ENCODE data around the gene NBEAL2.

NBEAL2 gene

DNA sequence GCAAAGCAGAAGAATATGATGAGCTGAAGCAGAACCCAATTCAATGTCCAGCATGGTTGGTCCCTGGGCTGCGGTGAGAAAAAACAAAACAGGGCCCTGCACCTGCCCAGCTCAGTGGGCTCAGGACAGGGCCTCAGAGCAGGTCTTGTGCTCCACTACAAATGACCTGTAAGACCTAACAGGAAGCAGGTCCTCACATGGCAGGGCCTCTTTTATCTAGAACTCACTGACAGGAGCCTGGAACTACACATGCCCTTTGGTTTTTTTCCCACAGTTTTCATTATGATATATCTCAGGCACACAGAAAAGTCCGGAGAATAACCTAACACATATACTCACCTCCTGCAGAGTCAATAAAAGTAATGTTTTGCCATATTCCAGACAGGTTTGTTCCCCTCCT is 41.3 kb upstream of the NBEAL2 start:
- in situ Hi-C loops (cut with MboI; ENCODE audit: low pct_unique_long_range_greater_than_20kb, low sequenced_read_pairs, unreplicated experiment): no loop called here
- TF ChIP-seq, protein P1, sequence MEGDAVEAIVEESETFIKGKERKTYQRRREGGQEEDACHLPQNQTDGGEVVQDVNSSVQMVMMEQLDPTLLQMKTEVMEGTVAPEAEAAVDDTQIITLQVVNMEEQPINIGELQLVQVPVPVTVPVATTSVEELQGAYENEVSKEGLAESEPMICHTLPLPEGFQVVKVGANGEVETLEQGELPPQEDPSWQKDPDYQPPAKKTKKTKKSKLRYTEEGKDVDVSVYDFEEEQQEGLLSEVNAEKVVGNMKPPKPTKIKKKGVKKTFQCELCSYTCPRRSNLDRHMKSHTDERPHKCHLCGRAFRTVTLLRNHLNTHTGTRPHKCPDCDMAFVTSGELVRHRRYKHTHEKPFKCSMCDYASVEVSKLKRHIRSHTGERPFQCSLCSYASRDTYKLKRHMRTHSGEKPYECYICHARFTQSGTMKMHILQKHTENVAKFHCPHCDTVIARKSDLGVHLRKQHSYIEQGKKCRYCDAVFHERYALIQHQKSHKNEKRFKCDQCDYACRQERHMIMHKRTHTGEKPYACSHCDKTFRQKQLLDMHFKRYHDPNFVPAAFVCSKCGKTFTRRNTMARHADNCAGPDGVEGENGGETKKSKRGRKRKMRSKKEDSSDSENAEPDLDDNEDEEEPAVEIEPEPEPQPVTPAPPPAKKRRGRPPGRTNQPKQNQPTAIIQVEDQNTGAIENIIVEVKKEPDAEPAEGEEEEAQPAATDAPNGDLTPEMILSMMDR (IDR thresholded peaks at IDR 0.05; ENCODE audit: extremely low read depth, insufficient read depth, missing control alignments): no peak
- no peak for DNase-seq (ENCODE audit: low spot score)

DNA sequence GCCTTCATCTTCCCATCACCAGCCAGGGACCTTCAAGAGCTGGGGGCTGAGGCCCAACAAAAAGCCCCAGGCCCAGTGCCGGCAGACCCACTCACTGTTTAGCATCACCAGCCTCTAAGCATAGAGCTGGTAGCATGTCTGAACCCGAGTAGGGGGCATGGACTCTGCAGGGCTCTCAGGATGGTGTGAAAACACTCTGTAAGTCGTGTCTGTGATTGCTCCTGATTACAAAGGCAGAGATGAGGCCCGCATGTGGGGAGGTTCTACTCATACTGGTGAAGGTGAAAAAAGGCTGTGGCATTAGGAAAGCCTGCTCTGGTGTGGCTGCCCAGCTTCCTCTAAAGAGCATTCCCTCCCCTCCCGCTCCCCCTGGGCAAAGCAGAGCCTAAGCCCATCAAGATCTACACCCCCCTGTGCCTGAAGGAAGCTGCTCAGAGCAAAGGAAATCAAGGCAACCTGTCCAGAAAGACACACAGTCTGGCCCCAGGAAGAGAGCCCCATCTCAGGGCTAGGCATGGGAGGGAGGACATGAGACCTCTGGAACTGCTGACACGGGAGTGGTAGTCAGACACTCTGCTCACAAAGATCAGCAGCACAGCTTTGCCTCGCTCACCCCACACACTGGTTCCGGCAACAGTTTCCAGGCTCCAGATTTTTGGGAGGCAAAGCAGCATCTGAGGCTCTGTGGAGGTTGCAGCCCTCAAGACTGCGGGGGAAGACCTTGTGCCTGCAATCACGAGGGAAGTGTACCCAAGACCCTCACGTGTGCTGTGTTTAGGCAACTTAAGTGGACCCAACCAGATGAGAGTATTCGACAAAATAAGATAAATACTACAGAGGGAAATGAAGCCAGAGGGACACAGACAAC is 39.7 kb upstream of the NBEAL2 start:
- DNase-seq (ENCODE audit: low spot score): no peak
- TF ChIP-seq, protein P1 (IDR thresholded peaks at IDR 0.05; ENCODE audit: extremely low read depth, insufficient read depth, missing control alignments): no peak
- in situ Hi-C loops (cut with MboI; ENCODE audit: low pct_unique_long_range_greater_than_20kb, low sequenced_read_pairs, unreplicated experiment): no loop called here

DNA sequence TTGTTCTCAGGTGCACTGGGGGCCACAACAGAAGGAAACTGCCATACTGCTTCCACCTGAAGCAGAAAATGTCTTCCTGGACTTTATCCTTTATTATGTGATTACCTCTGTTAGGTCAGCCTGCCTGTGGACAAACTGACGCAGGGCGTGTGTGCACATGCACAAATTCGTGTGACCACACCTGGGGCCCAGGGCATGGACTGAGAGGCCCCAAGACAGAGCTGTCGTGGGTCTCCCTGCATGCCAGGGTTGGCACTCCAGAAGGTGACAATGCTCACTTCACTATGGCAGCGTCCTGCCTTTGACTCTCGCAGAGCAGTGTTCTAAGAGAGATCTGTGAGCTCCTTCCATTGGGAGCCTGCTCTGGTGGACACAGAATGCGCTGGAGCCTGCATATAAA is 37.4 kb upstream of the NBEAL2 start:
- in situ Hi-C loops (cut with MboI; ENCODE audit: low pct_unique_long_range_greater_than_20kb, low sequenced_read_pairs, unreplicated experiment): no loop called here
- DNase-seq (ENCODE audit: low spot score): no peak
- TF ChIP-seq, protein P1 (IDR thresholded peaks at IDR 0.05; ENCODE audit: extremely low read depth, insufficient read depth, missing control alignments): no peak

DNA sequence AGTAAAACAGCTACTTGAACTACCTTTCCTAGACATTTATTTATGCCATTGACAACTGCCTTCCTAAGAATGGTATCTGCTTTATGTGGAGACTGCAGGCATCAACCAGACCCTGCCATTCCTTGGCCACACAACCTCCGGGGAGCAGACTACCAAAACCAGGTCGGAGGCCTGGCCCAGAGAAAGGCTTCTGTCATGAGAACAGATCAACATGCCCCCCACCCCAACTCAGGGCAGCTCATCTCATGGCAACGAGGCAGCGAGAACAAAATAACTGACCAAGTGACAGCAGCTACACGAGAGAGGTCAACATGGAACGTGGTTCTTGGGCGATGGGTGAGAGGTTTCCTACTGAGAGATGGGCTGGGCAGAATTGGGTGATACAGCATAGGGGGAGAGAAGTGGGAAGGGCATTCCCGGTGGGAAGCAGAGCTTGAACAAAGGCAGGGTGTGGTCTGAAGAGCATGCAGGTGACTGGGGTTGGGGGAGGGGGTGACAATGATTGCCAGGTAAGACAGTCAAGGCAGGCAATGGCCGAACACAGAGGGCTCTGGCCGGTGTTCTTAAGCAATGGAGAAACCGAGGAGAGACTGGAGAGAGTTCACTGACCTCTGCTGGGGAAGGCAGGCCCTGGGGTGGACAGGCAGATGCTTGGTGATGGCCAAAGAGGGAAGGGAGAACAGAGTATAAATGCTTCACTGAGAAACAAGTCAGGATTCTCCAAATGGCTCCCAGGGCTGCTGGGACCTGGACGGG is 36.8 kb upstream of the NBEAL2 start:
- no peak for DNase-seq (ENCODE audit: low spot score)
- TF ChIP-seq, protein P1 (IDR thresholded peaks at IDR 0.05; ENCODE audit: extremely low read depth, insufficient read depth, missing control alignments): no peak
- in situ Hi-C loops (cut with MboI; ENCODE audit: low pct_unique_long_range_greater_than_20kb, low sequenced_read_pairs, unreplicated experiment): no loop called here

DNA sequence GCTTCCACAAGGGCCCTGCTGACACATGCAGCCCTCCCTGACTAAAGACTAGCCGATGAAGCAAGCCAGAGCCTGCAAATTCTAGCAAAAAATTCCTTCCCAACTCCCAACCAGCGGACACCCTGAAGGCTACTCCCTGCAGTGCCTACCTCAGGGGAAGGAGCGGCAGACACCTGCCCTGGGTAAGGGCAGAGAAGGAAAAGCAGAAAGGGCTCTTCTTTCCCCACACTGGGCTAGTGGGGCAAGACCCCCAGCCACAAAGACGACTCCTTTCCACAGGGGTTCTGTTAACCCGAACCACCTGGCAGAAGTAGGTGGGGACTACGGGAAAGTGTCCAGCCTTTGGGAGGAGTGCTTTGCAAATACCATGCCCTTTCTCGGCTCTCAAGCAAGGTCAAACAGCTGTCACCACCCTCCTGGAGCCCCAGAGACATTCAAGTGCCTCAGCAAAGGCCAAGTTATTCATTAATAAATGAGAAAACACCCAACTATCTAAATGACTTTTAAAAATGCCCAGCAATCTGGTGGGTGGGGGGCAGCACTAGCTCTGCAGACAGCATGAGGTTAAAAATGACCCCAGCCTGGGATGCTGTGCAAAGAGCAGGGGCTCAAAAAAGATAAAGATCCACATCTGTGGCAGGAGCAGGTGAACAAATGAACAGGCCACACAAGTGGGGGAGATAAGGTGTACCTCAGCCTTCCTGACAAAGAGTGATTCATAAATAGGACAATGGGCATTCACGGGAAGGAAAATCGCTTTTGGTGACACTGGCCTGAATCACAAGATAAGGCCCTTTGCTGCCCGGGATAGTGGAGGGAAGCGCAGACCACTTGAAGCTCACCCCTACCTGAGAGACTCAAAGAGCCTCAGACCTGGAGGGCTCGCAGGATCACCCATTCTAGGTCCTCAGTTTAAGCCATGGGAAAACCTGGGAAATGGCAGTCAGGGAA is 36.0 kb upstream of the NBEAL2 start:
- in situ Hi-C loops (cut with MboI; ENCODE audit: low pct_unique_long_range_greater_than_20kb, low sequenced_read_pairs, unreplicated experiment): no loop called here
- TF ChIP-seq, protein P1 (IDR thresholded peaks at IDR 0.05; ENCODE audit: extremely low read depth, insufficient read depth, missing control alignments): no peak
- no peak for DNase-seq (ENCODE audit: low spot score)

DNA sequence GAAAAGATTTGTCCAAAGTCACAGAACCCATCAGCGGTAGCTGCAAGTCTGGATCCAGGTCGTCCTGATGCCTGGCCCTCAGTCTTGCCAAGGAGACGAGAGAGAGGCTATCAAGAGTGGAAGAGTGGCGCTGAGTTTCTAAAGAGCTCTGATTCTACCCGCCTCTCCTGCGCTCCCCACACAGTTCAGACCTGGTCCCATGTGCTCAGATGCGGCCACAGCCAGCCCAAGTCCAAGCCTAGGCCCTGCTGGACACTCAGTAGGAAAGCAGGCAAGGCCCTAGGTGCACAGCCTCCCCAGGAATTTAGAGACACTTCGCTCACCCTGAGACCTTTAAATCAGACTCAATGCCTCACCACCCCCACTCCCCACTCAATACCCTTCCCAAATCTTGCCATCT is 35.3 kb upstream of the NBEAL2 start:
- DNase-seq (ENCODE audit: low spot score): no peak
- TF ChIP-seq, protein P1 (IDR thresholded peaks at IDR 0.05; ENCODE audit: extremely low read depth, insufficient read depth, missing control alignments): no peak
- in situ Hi-C loops (cut with MboI; ENCODE audit: low pct_unique_long_range_greater_than_20kb, low sequenced_read_pairs, unreplicated experiment): no loop called here

All from GM13977 (cell line).